Measurements from ENCODE around the gene SLC22A14. TPM values are rescaled to one million over a fixed set of nuclear protein-coding genes. Genes with fewer than 3 reads are reported as not detected.
A peak's percentile ranks its signal among the peaks of the same experiment; 100 is the strongest.

Gene SLC22A14
- total RNA-seq, 1 donor from 2014 or later = not detected

- Histone ChIP-seq H3K4me1 (no peaks in the 10 kb centered on the region), H3K27me3 (no peaks in the 10 kb centered on the region), H3K4me3 (no peak overlapping the region), H3K27ac (no peak overlapping the region), H3K9me3 (no peaks in the 10 kb centered on the region), H3K36me3 (peaks cover 0 to 10% of the 10 kb centered on the region in 2 donors)
- intact Hi-C loops (cut with DNase I) = no loop called here
- peak in 1 of 2 donors; percentile 41 for DNase-seq (ENCODE audit: low spot score in 2 of 2)
- TF ChIP-seq CTCF (IDR thresholded peaks at IDR 0.05) = no peak
These were observed 78.3 kb downstream of the SLC22A14 start for GRCh38 chr3:38360345-38360744.

- Histone ChIP-seq H3K4me1 (no peaks in the 10 kb centered on the region), H3K36me3 (peaks cover 0 to 15% of the 10 kb centered on the region in 2 donors), H3K27ac (no peak overlapping the region), H3K9me3 (no peaks in the 10 kb centered on the region), H3K4me3 (no peak overlapping the region), H3K27me3 (no peaks in the 10 kb centered on the region)
- intact Hi-C loops (cut with DNase I) = no loop called here
- TF ChIP-seq CTCF (IDR thresholded peaks at IDR 0.05) = no peak
- DNase-seq (ENCODE audit: low spot score in 2 of 2) = no peak
These were observed 79.4 kb downstream of the SLC22A14 start for GRCh38 chr3:38361496-38361895.

GRCh38 chr3:38362825-38363224, 80.7 kb downstream of the SLC22A14 start:
- intact Hi-C loops (cut with DNase I) = no loop called here
- no peaks in the 10 kb centered on the region for H3K4me1 ChIP-seq
- no peaks in the 10 kb centered on the region for H3K27me3 ChIP-seq
- TF ChIP-seq CTCF (IDR thresholded peaks at IDR 0.05) = no peak
- no peaks in the 10 kb centered on the region for H3K9me3 ChIP-seq
- H3K27ac ChIP-seq = no peak overlapping the region
- DNase-seq (ENCODE audit: low spot score in 2 of 2) = no peak
- H3K4me3 ChIP-seq = no peak overlapping the region
- H3K36me3 ChIP-seq = peaks cover 0 to 20% of the 10 kb centered on the region in 2 donors

- Histone ChIP-seq H3K4me3 (no peak overlapping the region), H3K27me3 (no peaks in the 10 kb centered on the region), H3K27ac (no peak overlapping the region), H3K9me3 (no peaks in the 10 kb centered on the region), H3K4me1 (no peaks in the 10 kb centered on the region), H3K36me3 (peaks cover 6 to 27% of the 10 kb centered on the region in 2 donors)
- intact Hi-C loops (cut with DNase I) = no loop called here
- no peak for TF ChIP-seq CTCF (IDR thresholded peaks at IDR 0.05)
- DNase-seq (ENCODE audit: low spot score in 2 of 2) = no peak
These were observed 82.8 kb downstream of the SLC22A14 start for GRCh38 chr3:38364721-38365400.

GRCh38 chr3:38365469-38366062, 83.5 kb downstream of the SLC22A14 start:
- no peak overlapping the region for H3K4me3 ChIP-seq
- peaks cover 6 to 27% of the 10 kb centered on the region in 2 donors for H3K36me3 ChIP-seq
- intact Hi-C loops (cut with DNase I) = no loop called here
- DNase-seq (ENCODE audit: low spot score in 2 of 2) = peak in 1 of 2 donors; percentile 34
- no peak overlapping the region for H3K27ac ChIP-seq
- no peaks in the 10 kb centered on the region for H3K4me1 ChIP-seq
- TF ChIP-seq CTCF (IDR thresholded peaks at IDR 0.05) = no peak
- H3K27me3 ChIP-seq = no peaks in the 10 kb centered on the region
- no peaks in the 10 kb centered on the region for H3K9me3 ChIP-seq

All from ascending aorta (tissue), 2 donors.